Testis (tissue), 3 donors: Measurements from ENCODE around the gene ADGRE1. TPM values are rescaled to one million over a fixed set of nuclear protein-coding genes. Genes with fewer than 3 reads are reported as not detected.
A peak's percentile ranks its signal among the peaks of the same experiment; 100 is the strongest.
"Not testable (repeated sequence)": the region's sequence is repeated elsewhere in the genome, so short reads cannot be mapped to it uniquely, and the experiment has no call there.

Experiments used
- DNase-seq: peaks from one replicate; pipeline ENCODE4 v3.0.0-alpha.2; 2019
- H3K27ac ChIP-seq, 2 donors: fragments of 200-600 bp; sonication (generic); one replicate each; pipeline ENCODE4 v1.5.1; 2019
- H3K27me3 ChIP-seq: fragments of 200-600 bp; sonication (generic); one replicate; pipeline ENCODE4 v1.5.1; 2019
- H3K36me3 ChIP-seq: fragments of 200-600 bp; sonication (generic); one replicate; pipeline ENCODE4 v1.5.1; 2017; ENCODE audit warnings: low read depth; ENCODE audit errors: missing control alignments
- H3K4me1 ChIP-seq: fragments of 200-600 bp; sonication (generic); one replicate; pipeline ENCODE4 v1.5.1; 2019
- H3K4me3 ChIP-seq, 2 donors: fragments of 200-600 bp; sonication (generic); one replicate each; pipeline ENCODE4 v1.5.1; 2017 to 2019
- H3K9me3 ChIP-seq: fragments of 200-600 bp; sonication (generic); one replicate; pipeline ENCODE4 v1.5.1; 2017
- CTCF ChIP-seq, 3 experiments: fragments of 450-650 bp in 2 of 3; fragments of 200-600 bp in 1 of 3; sonication (generic) in 1 of 3; IDR thresholded peaks; one replicate each; pipeline ENCODE4 v1.5.1; 2016 to 2019; ENCODE audit warnings: antibody characterized with exemption in 3 of 3, mild to moderate bottlenecking in 2 of 3, moderate library complexity in 1 of 3
- POLR2A ChIP-seq: fragments of 450-650 bp; IDR thresholded peaks from one replicate; pipeline ENCODE4 v1.6.1; 2017; ENCODE audit warnings: antibody characterized with exemption, mild to moderate bottlenecking, moderate library complexity
- WGBS, 2 donors: methylation state at CpG; one replicate each; pipeline ENCODE4 v1.1.5; 2018; 5-methylcytosine and 5-hydroxymethylcytosine counted together
- intact Hi-C: fragments of 100-400 bp; cut with DNase I; formaldehyde crosslinking; loops from one replicate; pipeline ENCODE4 v1.15.1; 2023; ENCODE audit warnings: low total_unique reads
- polyA plus RNA-seq: library from polyadenylated mRNA; stranded (reverse); fragments of 350-450 nt; fragmentation: Illumina TruSeq; extraction: RNeasy Lipid Tissue Mini Kit (QIAGEN cat#74804); gene quantifications from one replicate; pipeline ENCODE4 v1.2.3, GENCODE V29; 2014; ENCODE audit warnings: low read depth, low replicate concordance; ENCODE audit not compliant: insufficient read depth
- total RNA-seq, 2 donors: library from RNA; depleted of rRNA; stranded (reverse); fragments of >200 nt; gene quantifications; one replicate each; pipeline ENCODE4 v1.2.3, GENCODE V29; 2016

The ADGRE1 gene
- total and polyA plus RNA-seq, 3 donors from 2014 or later: 1.4 to 5.0 (median 1.5) TPM

GRCh38 chr19:6864325-6864940 lies 22.9 kb upstream of the ADGRE1 start:
- Histone ChIP-seq H3K27me3 (no peaks in the 10 kb centered on the region), H3K27ac (no peak overlapping the region), H3K9me3 (no peaks in the 10 kb centered on the region), H3K36me3 (no peaks in the 10 kb centered on the region), H3K4me1 (peaks cover 21% of the 10 kb centered on the region), H3K4me3 (no peak overlapping the region)
- DNase-seq: no peak
- TF ChIP-seq CTCF (IDR thresholded peaks at IDR 0.05) (no peak), POLR2A (no peak)
- 66 to 68% methylated on average over 9 of the region's 9 CpGs for WGBS, 2 donors
- intact Hi-C loops: no loop called here

GRCh38 chr19:6865849-6866248 lies 21.5 kb upstream of the ADGRE1 start:
- TF ChIP-seq CTCF (IDR thresholded peaks at IDR 0.05) (no peak), POLR2A (no peak)
- Histone ChIP-seq H3K9me3 (no peaks in the 10 kb centered on the region), H3K36me3 (no peaks in the 10 kb centered on the region), H3K4me3 (no peak overlapping the region), H3K27me3 (no peaks in the 10 kb centered on the region), H3K4me1 (peaks cover 21% of the 10 kb centered on the region), H3K27ac (no peak overlapping the region)
- intact Hi-C loops: no loop called here
- WGBS, 2 donors: 70 to 80% methylated on average over 10 of the region's 10 CpGs
- no peak for DNase-seq

GRCh38 chr19:6866741-6867151 lies 20.6 kb upstream of the ADGRE1 start:
- no peak overlapping the region for H3K27ac ChIP-seq
- H3K4me1 ChIP-seq: peaks cover 21% of the 10 kb centered on the region
- 61 to 64% methylated on average over 5 to 6 of the region's 6 CpGs for WGBS, 2 donors
- no peaks in the 10 kb centered on the region for H3K27me3 ChIP-seq
- H3K9me3 ChIP-seq: no peaks in the 10 kb centered on the region
- intact Hi-C loops: no loop called here
- DNase-seq: no peak
- no peak overlapping the region for H3K4me3 ChIP-seq
- H3K36me3 ChIP-seq: no peaks in the 10 kb centered on the region
- TF ChIP-seq POLR2A (no peak), CTCF (IDR thresholded peaks at IDR 0.05) (no peak)

GRCh38 chr19:6868351-6868750 lies 19.0 kb upstream of the ADGRE1 start:
- WGBS, 2 donors: 8 to 10% methylated on average over 4 of the region's 4 CpGs
- Histone ChIP-seq H3K4me1 (peaks cover 15% of the 10 kb centered on the region), H3K27me3 (no peaks in the 10 kb centered on the region), H3K9me3 (no peaks in the 10 kb centered on the region), H3K36me3 (no peaks in the 10 kb centered on the region), H3K27ac (no peak overlapping the region), H3K4me3 (no peak overlapping the region)
- intact Hi-C loops: no loop called here
- DNase-seq: peak; percentile 84
- TF ChIP-seq CTCF (IDR thresholded peaks at IDR 0.05): no peak
- TF ChIP-seq POLR2A: no peak

GRCh38 chr19:6869151-6869882 lies 18.1 kb upstream of the ADGRE1 start:
- H3K9me3 ChIP-seq, H3K36me3 ChIP-seq, H3K27ac ChIP-seq, H3K27me3 ChIP-seq, H3K4me3 ChIP-seq, intact Hi-C loops: not testable (repeated sequence)
- WGBS, 2 donors: 66 to 73% methylated on average over 21 to 22 of the region's 22 CpGs
- peaks cover 15% of the 10 kb centered on the region for H3K4me1 ChIP-seq
- DNase-seq: peak; percentile 63
